Adrenal gland (tissue), 12 donors: ENCODE data around the gene DMC1. TPM values are rescaled to one million over a fixed set of nuclear protein-coding genes. Genes with fewer than 3 reads are reported as not detected.
A peak's percentile ranks its signal among the peaks of the same experiment; 100 is the strongest.

Source experiments
- DNase-seq, 7 donors: peaks; one replicate each; pipeline ENCODE4 v3.0.0-alpha.2; 2019 to 2020
- H3K27ac ChIP-seq, 5 donors: fragments of 200-600 bp; sonication (generic) in 4 of 5; 1 replicate in 3 of 5; 2 replicates in 2 of 5; pipeline versions ENCODE4 v1.5.1 to v1.8.0; 2016 to 2020; ENCODE audit warnings: mild to moderate bottlenecking in 1 of 5
- H3K27me3 ChIP-seq: fragments of 200-600 bp; 2 replicates; pipeline ENCODE4 v1.8.0; 2021
- H3K36me3 ChIP-seq, 2 donors: fragments of 200-600 bp; replicated peaks in 1 of 2; 1 replicate in 1 of 2; 2 replicates in 1 of 2; pipeline versions ENCODE4 v1.5.1 to v1.8.0; 2018 to 2022
- H3K4me1 ChIP-seq, 2 donors: fragments of 200-600 bp; replicated peaks in 1 of 2; 1 replicate in 1 of 2; 2 replicates in 1 of 2; pipeline versions ENCODE4 v1.5.1 to v1.8.0; 2018 to 2021
- H3K4me3 ChIP-seq, 4 donors: fragments of 200-600 bp; sonication (generic) in 3 of 4; one replicate each; pipeline ENCODE4 v1.5.1; 2016 to 2018
- H3K9me3 ChIP-seq, 3 donors: fragments of 200-600 bp; sonication (generic) in 1 of 3; replicated peaks in 1 of 3; 1 replicate in 2 of 3; 2 replicates in 1 of 3; pipeline versions ENCODE4 v1.5.1 to v1.8.0; 2016 to 2021
- POLR2A ChIP-seq, 2 donors: fragments of 450-650 bp; IDR thresholded peaks; one replicate each; pipeline ENCODE4 v1.6.1; 2017; ENCODE audit warnings: antibody characterized with exemption in 2 of 2, mild to moderate bottlenecking in 2 of 2, moderate library complexity in 1 of 2
- WGBS, 4 donors: extraction: QIAGEN DNeasy Blood & Tissue Kit in 2 of 4; methylation state at CpG; one replicate each; pipeline versions ENCODE4 v1.1.5 to v1.1.7; 2013 to 2017; 5-methylcytosine and 5-hydroxymethylcytosine counted together
- intact Hi-C, 2 donors: fragments of 100-400 bp; cut with DNase I; formaldehyde crosslinking; loops; one replicate each; pipeline versions ENCODE4 v1.14.1 to v1.15.0; 2022 to 2023
- polyA plus RNA-seq, 3 donors: library from polyadenylated mRNA; stranded (reverse); fragments of 200-250 nt in 2 of 3; fragments of 350-450 nt in 1 of 3; fragmentation: Illumina TruSeq in 1 of 3; extraction: RNeasy Lipid Tissue Mini Kit (QIAGEN cat#74804) in 1 of 3; gene quantifications; one replicate each; pipeline ENCODE4 v1.2.3, GENCODE V29; 2013 to 2014
- total RNA-seq, 9 donors: library from RNA; depleted of rRNA in 4 of 9; stranded (reverse); fragments of >200 nt in 4 of 9; fragments of 120-200 nt in 1 of 9; fragmentation: NEBNext Ultra II Directional in 1 of 9; extraction: Animal tissue kit (Norgen Biotek cat#: 25700) in 1 of 9; gene quantifications; one replicate each; pipeline versions ENCODE4 v1.1.0 to v1.2.4, GENCODE V29; 2013 to 2023
- TF ChIP-seq, protein P1 (sequence below), 6 experiments: fragments of 450-650 bp in 4 of 6; fragments of 200-600 bp in 2 of 6; sonication (generic) in 1 of 6; IDR thresholded peaks; 1 replicate in 5 of 6; 2 replicates in 1 of 6; pipeline versions ENCODE4 v1.5.1 to v1.8.0; 2016 to 2021; ENCODE audit warnings: antibody characterized with exemption in 6 of 6, mild to moderate bottlenecking in 2 of 6, moderate library complexity in 1 of 6
- donor health status: healthy with polysubstance abuse.
- donor health status: Bipolar disorder and iron deficiency.
- donor health status: DM: yes; HTN: yes; CAD: no.
- donor health status: DM: no; HTN: no; CAD: no.
- donor health status: DM: no; HTN: no; CAD: no.
- donor health status: DM: yes; HTN: yes; CAD: no.

DMC1 gene
- total and polyA plus RNA-seq, 12 donors: 0.08 to 28.9 (median 0.51) TPM; not detected in 2

DNA sequence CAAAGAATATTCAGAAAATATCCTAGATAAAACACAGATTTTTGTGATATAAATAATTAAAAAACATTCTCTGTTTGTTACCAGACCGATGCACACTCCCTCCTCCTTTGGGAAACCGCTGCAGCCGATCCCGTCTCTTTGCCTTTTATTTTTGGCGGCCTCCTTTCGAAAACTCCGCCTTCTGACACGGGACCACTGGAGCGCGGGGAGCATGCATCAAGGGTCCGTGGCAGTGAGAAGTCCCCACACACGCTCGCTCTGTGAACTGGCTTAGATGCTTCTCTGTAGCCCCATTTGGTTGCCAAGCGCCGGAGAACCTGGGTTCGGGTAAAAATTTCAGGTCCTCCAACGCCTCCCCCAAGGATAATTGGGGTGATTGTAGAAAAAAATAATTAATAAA lies 80.8 kb downstream of the DMC1 start:
- DNase-seq: peak in 1 of 7 donors; percentile 52
- TF ChIP-seq POLR2A (IDR thresholded peaks at IDR 0.05): no peak
- TF ChIP-seq, protein P1, sequence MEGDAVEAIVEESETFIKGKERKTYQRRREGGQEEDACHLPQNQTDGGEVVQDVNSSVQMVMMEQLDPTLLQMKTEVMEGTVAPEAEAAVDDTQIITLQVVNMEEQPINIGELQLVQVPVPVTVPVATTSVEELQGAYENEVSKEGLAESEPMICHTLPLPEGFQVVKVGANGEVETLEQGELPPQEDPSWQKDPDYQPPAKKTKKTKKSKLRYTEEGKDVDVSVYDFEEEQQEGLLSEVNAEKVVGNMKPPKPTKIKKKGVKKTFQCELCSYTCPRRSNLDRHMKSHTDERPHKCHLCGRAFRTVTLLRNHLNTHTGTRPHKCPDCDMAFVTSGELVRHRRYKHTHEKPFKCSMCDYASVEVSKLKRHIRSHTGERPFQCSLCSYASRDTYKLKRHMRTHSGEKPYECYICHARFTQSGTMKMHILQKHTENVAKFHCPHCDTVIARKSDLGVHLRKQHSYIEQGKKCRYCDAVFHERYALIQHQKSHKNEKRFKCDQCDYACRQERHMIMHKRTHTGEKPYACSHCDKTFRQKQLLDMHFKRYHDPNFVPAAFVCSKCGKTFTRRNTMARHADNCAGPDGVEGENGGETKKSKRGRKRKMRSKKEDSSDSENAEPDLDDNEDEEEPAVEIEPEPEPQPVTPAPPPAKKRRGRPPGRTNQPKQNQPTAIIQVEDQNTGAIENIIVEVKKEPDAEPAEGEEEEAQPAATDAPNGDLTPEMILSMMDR (IDR thresholded peaks at IDR 0.05): no peak
- Histone ChIP-seq H3K9me3 (no peaks in the 10 kb centered on the region), H3K27me3 (no peaks in the 10 kb centered on the region), H3K27ac (peak overlapping the region in 1 of 5 donors; percentile 14), H3K36me3 (peaks cover 0 to 100% of the 10 kb centered on the region in 2 donors), H3K4me1 (peaks cover 0 to 25% of the 10 kb centered on the region in 2 donors), H3K4me3 (no peak overlapping the region)
- intact Hi-C loops: no loop called here
- 89 to 92% (median 91%) methylated on average over 17 of the region's 17 CpGs for WGBS, 4 donors

DNA sequence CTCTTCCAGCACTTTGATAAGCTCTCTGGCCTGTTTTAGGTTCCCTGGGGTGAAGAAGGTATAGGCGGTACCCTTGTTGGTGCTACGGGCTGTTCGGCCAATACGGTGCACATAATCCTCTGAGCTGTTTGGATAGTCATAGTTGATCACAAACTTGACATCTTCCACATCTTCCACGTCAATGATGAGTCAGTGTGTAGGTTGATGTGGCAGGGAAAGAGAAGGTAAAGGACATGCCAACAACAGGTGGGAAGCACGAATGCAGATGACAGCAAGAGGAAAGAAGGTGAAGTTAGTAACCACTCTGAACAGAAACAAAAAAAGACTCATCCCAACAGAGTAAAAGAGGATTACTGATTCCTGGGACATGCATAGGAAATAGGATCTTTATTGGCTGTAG lies 82.0 kb downstream of the DMC1 start:
- H3K36me3 ChIP-seq: peaks cover 0 to 100% of the 10 kb centered on the region in 2 donors
- TF ChIP-seq POLR2A (IDR thresholded peaks at IDR 0.05): no peak
- TF ChIP-seq, protein P1 (IDR thresholded peaks at IDR 0.05): no peak
- H3K4me1 ChIP-seq: peaks cover 0 to 25% of the 10 kb centered on the region in 2 donors
- H3K27ac ChIP-seq: no peak overlapping the region
- no peaks in the 10 kb centered on the region for H3K27me3 ChIP-seq
- no peak for DNase-seq
- no peak overlapping the region for H3K4me3 ChIP-seq
- intact Hi-C loops: no loop called here
- H3K9me3 ChIP-seq: no peaks in the 10 kb centered on the region
- WGBS, 4 donors: 79 to 84% (median 81%) methylated on average over 6 of the region's 6 CpGs

DNA sequence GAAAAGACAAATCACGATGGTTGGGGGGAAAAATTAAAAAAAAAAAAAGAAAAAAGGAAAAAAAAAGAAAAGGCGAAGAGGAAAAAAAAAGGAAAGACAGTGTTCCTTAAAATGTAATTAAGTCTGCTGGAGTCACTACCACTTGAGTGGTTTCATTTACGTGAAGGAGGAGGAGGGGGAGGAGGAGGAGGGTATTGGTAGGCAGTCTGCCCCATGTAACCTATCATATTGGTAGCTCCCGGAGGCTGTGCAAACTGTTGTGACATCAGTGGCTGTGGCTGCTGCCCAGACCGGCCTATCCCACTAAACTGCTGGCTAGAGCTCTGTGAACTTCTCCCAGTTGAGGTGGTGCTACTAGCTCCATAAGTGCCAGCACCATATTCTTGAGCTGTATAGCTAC lies 84.2 kb downstream of the DMC1 start:
- Histone ChIP-seq H3K4me3 (no peak overlapping the region), H3K27ac (no peak overlapping the region), H3K9me3 (no peaks in the 10 kb centered on the region), H3K27me3 (no peaks in the 10 kb centered on the region), H3K4me1 (peaks cover 0 to 17% of the 10 kb centered on the region in 2 donors), H3K36me3 (peaks cover 0 to 100% of the 10 kb centered on the region in 2 donors)
- DNase-seq: peak in 3 of 7 donors; percentile 36 to 70 (median 59)
- TF ChIP-seq POLR2A (IDR thresholded peaks at IDR 0.05): no peak
- TF ChIP-seq, protein P1 (IDR thresholded peaks at IDR 0.05): no peak
- intact Hi-C loops: no loop called here
- WGBS, 4 donors: 53 to 68% (median 55%) methylated on average over 5 of the region's 5 CpGs

DNA sequence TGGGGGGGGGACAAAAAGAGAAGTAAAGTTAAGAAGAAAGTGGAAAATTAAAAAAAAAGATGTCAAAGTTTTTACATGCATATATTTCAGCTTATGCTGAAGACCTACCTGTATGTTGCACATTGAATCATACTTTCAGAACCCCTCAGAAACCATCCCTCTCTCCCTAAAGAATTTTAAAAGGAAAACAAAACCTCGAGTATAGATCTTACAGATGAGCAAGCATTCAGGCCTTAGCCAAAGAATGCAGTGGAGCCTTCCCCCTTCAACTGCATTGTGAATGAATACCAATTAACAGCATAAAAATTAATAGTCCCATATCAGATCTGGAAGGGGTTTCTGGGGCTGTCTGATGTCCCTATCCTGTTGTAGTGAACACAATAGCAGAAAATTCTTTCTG lies 85.7 kb downstream of the DMC1 start:
- TF ChIP-seq POLR2A (IDR thresholded peaks at IDR 0.05): no peak
- TF ChIP-seq, protein P1 (IDR thresholded peaks at IDR 0.05): no peak
- Histone ChIP-seq H3K4me1 (peaks cover 0 to 11% of the 10 kb centered on the region in 2 donors), H3K27ac (no peak overlapping the region), H3K27me3 (no peaks in the 10 kb centered on the region), H3K4me3 (no peak overlapping the region), H3K36me3 (peaks cover 0 to 90% of the 10 kb centered on the region in 2 donors), H3K9me3 (no peaks in the 10 kb centered on the region)
- intact Hi-C loops: no loop called here
- 68 to 86% (median 81%) methylated on average over 1 of the region's 1 CpG for WGBS, 4 donors
- DNase-seq: no peak
